ENCODE data around the gene TMEM161A. TPM values are rescaled to one million over a fixed set of nuclear protein-coding genes. Genes with fewer than 3 reads are reported as not detected.
A peak's percentile ranks its signal among the peaks of the same experiment; 100 is the strongest.

Gene TMEM161A
- total and polyA plus RNA-seq, 9 of the 15 experiments (the other 6 are each of a cell fraction or from before 2014, with no cell fraction given), result 0.63 to 92.3 (median 38.9) TPM

DNA sequence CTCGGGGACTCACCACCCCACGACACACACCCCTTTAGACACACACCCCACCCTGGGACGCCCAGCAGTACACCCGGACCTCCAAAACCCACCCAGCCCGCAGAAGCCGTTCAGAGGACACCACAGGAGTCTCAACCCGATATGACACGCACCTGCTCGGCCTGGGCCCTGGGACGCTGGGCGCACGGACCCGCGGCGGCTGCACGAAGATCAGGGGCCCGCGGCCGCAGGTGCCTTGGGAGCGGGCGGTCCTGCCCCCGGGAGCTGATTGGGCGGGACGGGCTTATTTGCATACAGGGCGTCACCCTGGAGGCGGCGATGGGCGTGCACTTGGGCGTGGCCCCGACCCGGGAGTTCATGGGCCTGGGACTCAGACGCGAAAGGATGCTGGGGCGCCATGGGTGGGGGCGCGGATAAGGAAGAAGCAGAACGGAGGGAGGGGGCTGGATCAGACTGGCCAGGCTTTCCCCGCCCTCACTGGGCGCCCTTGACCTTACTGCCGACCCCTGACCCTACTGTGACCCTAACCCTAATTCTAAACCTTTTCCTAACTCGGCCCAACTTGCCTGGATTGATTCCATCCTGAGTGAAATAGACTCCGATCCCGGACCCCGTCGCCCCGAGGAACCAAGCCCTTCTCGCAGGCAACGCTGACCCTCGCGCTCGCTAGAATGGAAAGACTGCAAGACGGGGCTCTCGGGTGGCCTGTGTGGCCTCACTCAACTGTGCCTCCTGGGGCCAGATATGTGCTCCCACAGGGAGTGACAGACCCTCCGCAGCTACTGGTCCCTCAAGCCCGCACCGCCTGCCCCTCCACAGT lies 32.0 kb upstream of the TMEM161A start, which contains the start of gene MEF2B (continued):
- TF ChIP-seq RAD21 (CRISPR knock-in tag; conservative IDR thresholded peaks at IDR 0.05 in 1 of 2, IDR thresholded peaks at IDR 0.05 in 1 of 2), result no peak
- no peak for TF ChIP-seq MAFK (IDR thresholded peaks at IDR 0.05; ENCODE audit: low read length)
- TF ChIP-seq, protein P1, sequence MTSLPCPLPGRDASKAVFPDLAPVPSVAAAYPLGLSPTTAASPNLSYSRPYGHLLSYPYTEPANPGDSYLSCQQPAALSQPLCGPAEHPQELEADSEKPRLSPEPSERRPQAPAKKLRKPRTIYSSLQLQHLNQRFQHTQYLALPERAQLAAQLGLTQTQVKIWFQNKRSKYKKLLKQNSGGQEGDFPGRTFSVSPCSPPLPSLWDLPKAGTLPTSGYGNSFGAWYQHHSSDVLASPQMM (CRISPR knock-in tag; IDR thresholded peaks at IDR 0.05), result no peak
- TF ChIP-seq GTF2F1 (IDR thresholded peaks at IDR 0.05; ENCODE audit: low read depth, low read length), result no peak
- no peak for TF ChIP-seq CBX3 (IDR thresholded peaks at IDR 0.05; ENCODE audit: borderline replicate concordance in 1 of 2, low read length in 2 of 2)
- TF ChIP-seq, protein P2, sequence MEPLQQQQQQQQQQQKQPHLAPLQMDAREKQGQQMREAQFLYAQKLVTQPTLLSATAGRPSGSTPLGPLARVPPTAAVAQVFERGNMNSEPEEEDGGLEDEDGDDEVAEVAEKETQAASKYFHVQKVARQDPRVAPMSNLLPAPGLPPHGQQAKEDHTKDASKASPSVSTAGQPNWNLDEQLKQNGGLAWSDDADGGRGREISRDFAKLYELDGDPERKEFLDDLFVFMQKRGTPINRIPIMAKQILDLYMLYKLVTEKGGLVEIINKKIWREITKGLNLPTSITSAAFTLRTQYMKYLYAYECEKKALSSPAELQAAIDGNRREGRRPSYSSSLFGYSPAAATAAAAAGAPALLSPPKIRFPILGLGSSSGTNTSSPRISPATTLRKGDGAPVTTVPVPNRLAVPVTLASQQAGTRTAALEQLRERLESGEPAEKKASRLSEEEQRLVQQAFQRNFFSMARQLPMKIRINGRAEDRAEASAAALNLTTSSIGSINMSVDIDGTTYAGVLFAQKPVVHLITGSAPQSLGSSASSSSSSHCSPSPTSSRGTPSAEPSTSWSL (CRISPR knock-in tag; IDR thresholded peaks at IDR 0.05; ENCODE audit: borderline replicate concordance), result no peak
- TF ChIP-seq, protein P3, sequence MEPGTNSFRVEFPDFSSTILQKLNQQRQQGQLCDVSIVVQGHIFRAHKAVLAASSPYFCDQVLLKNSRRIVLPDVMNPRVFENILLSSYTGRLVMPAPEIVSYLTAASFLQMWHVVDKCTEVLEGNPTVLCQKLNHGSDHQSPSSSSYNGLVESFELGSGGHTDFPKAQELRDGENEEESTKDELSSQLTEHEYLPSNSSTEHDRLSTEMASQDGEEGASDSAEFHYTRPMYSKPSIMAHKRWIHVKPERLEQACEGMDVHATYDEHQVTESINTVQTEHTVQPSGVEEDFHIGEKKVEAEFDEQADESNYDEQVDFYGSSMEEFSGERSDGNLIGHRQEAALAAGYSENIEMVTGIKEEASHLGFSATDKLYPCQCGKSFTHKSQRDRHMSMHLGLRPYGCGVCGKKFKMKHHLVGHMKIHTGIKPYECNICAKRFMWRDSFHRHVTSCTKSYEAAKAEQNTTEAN (CRISPR knock-in tag; IDR thresholded peaks at IDR 0.05), result no peak
- peak; percentile 30; the same call in 1 of the 2 replicates for TF ChIP-seq NR2C1 (IDR thresholded peaks at IDR 0.05)
- peak; percentile 16; the same call in 1 of the 2 replicates for TF ChIP-seq NR2C1 (tag; IDR thresholded peaks at IDR 0.05)
- peak; percentile 86 for TF ChIP-seq RBM22 (IDR thresholded peaks at IDR 0.05; ENCODE audit: low read depth, low read length, poor library complexity, severe bottlenecking)
- peak; percentile 36 for TF ChIP-seq CCNT2 (IDR thresholded peaks at IDR 0.05; ENCODE audit: borderline replicate concordance, extremely low read depth, insufficient read length, low read depth, low read length)
- peak; percentile 53 for TF ChIP-seq CXXC5 (CRISPR knock-in tag; IDR thresholded peaks at IDR 0.05)
- TF ChIP-seq ATF1 (CRISPR knock-in tag; IDR thresholded peaks at IDR 0.05), result no peak
- 0 out of 2 replicates have a peak, but pooled peaks have one; percentile 19 for TF ChIP-seq ATF1 (tag; IDR thresholded peaks at IDR 0.05)
- TF ChIP-seq SP1 (CRISPR knock-in tag; IDR thresholded peaks at IDR 0.05), result peak; percentile 89
- TF ChIP-seq CBFA2T2 (conservative IDR thresholded peaks at IDR 0.05), result no peak
- no peak for TF ChIP-seq MAFG (tag; conservative IDR thresholded peaks at IDR 0.05)
- TF ChIP-seq NCOR1 (IDR thresholded peaks at IDR 0.05), result no peak
- no peak for TF ChIP-seq GABPB1 (CRISPR knock-in tag; IDR thresholded peaks at IDR 0.05)
- TF ChIP-seq HDAC2 (IDR thresholded peaks at IDR 0.05), result no peak
- TF ChIP-seq, protein P4, sequence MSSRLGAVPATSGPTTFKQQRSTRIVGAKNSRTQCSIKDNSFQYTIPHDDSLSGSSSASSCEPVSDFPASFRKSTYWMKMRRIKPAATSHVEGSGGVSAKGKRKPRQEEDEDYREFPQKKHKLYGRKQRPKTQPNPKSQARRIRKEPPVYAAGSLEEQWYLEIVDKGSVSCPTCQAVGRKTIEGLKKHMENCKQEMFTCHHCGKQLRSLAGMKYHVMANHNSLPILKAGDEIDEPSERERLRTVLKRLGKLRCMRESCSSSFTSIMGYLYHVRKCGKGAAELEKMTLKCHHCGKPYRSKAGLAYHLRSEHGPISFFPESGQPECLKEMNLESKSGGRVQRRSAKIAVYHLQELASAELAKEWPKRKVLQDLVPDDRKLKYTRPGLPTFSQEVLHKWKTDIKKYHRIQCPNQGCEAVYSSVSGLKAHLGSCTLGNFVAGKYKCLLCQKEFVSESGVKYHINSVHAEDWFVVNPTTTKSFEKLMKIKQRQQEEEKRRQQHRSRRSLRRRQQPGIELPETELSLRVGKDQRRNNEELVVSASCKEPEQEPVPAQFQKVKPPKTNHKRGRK (tag; IDR thresholded peaks at IDR 0.05), result no peak
